Epithelial cell of proximal tubule (primary cell): ENCODE data around the gene ARID5A. TPM values are rescaled to one million over a fixed set of nuclear protein-coding genes. Genes with fewer than 3 reads are reported as not detected.
A peak's percentile ranks its signal among the peaks of the same experiment; 100 is the strongest.

Source experiments
- DNase-seq: peaks from one replicate; pipeline ENCODE4 v3.0.0-alpha.2; 2011; ENCODE audit warnings: low read depth
- H3K4me3 ChIP-seq: 2 replicates; pipeline ENCODE4 v1.5.1; 2011; ENCODE audit warnings: low read depth, mild to moderate bottlenecking, low read length
- CTCF ChIP-seq: conservative IDR thresholded peaks from 2 replicates; pipeline ENCODE4 v1.5.1; 2012; ENCODE audit warnings: low read depth, mild to moderate bottlenecking, low read length
- total RNA-seq: library from RNA; depleted of rRNA; stranded (reverse); fragments of >200 nt; gene quantifications from 2 replicates; pipeline ENCODE4 v1.2.3, GENCODE V29; 2015

Gene ARID5A
- total RNA-seq, 1 donor from 2014 or later: 20.8 TPM

GRCh38 chr2:96531366-96531765 is 5.2 kb upstream of the ARID5A start:
- TF ChIP-seq CTCF: no peak
- no peak for DNase-seq
- H3K4me3 ChIP-seq: peak overlapping the region; percentile 49

- DNase-seq: peak; percentile 96
- H3K4me3 ChIP-seq: peak overlapping the region; percentile 49
- no peak for TF ChIP-seq CTCF
These were observed 4.6 kb upstream of the ARID5A start for GRCh38 chr2:96531872-96532505.

- no peak overlapping the region for H3K4me3 ChIP-seq
- no peak for TF ChIP-seq CTCF
- no peak for DNase-seq
These were observed 3.8 kb upstream of the ARID5A start for GRCh38 chr2:96532641-96533291.

GRCh38 chr2:96533292-96534073 is 3.1 kb upstream of the ARID5A start:
- no peak for TF ChIP-seq CTCF
- no peak overlapping the region for H3K4me3 ChIP-seq
- no peak for DNase-seq

- no peak overlapping the region for H3K4me3 ChIP-seq
- DNase-seq: no peak
- TF ChIP-seq CTCF: no peak
These were observed 2.4 kb upstream of the ARID5A start for GRCh38 chr2:96534141-96534540.

GRCh38 chr2:96534701-96535181 is 1.8 kb upstream of the ARID5A start:
- no peak overlapping the region for H3K4me3 ChIP-seq
- no peak for TF ChIP-seq CTCF
- no peak for DNase-seq
